ENCODE measurements around the gene MOB4. TPM values are rescaled to one million over a fixed set of nuclear protein-coding genes. Genes with fewer than 3 reads are reported as not detected.
A peak's percentile ranks its signal among the peaks of the same experiment; 100 is the strongest.
"Not testable (repeated sequence)": the region's sequence is repeated elsewhere in the genome, so short reads cannot be mapped to it uniquely, and the experiment has no call there.

The MOB4 gene
- total RNA-seq, 1 donor from 2014 or later, result 41.4 TPM

GRCh38 chr2:197538412-197538811 lies 22.5 kb downstream of the MOB4 start:
- H3K27me3 Mint-ChIP-seq, result no peaks in the 10 kb centered on the region
- DNase-seq (ENCODE audit: low spot score, unreplicated experiment), result no peak
- no peaks in the 10 kb centered on the region for H3K9me3 Mint-ChIP-seq (ENCODE audit: low read depth)
- H3K4me1 Mint-ChIP-seq (ENCODE audit: low read depth), result no peaks in the 10 kb centered on the region
- H3K4me3 Mint-ChIP-seq (ENCODE audit: low read depth), result no peak overlapping the region
- H3K36me3 Mint-ChIP-seq (ENCODE audit: insufficient read depth), result peaks cover 39% of the 10 kb centered on the region
- peak overlapping the region; percentile 16 for H3K27ac Mint-ChIP-seq
- no peak for TF ChIP-seq CTCF (IDR thresholded peaks at IDR 0.05; ENCODE audit: unreplicated experiment)

GRCh38 chr2:197539734-197540133 lies 23.9 kb downstream of the MOB4 start:
- no peak for DNase-seq (ENCODE audit: low spot score, unreplicated experiment)
- Mint-ChIP-seq H3K4me3 (ENCODE audit: low read depth) (no peak overlapping the region), H3K4me1 (ENCODE audit: low read depth) (no peaks in the 10 kb centered on the region), H3K27me3 (no peaks in the 10 kb centered on the region), H3K36me3 (ENCODE audit: insufficient read depth) (peaks cover 38% of the 10 kb centered on the region), H3K27ac (no peak overlapping the region), H3K9me3 (ENCODE audit: low read depth) (no peaks in the 10 kb centered on the region)
- no peak for TF ChIP-seq CTCF (IDR thresholded peaks at IDR 0.05; ENCODE audit: unreplicated experiment)

GRCh38 chr2:197543206-197543605 lies 27.3 kb downstream of the MOB4 start:
- TF ChIP-seq CTCF (IDR thresholded peaks at IDR 0.05; ENCODE audit: unreplicated experiment), result no peak
- no peaks in the 10 kb centered on the region for H3K9me3 Mint-ChIP-seq (ENCODE audit: low read depth)
- H3K27ac Mint-ChIP-seq, result no peak overlapping the region
- no peaks in the 10 kb centered on the region for H3K27me3 Mint-ChIP-seq
- H3K4me1 Mint-ChIP-seq (ENCODE audit: low read depth), result no peaks in the 10 kb centered on the region
- no peak overlapping the region for H3K4me3 Mint-ChIP-seq (ENCODE audit: low read depth)
- no peak for DNase-seq (ENCODE audit: low spot score, unreplicated experiment)
- H3K36me3 Mint-ChIP-seq (ENCODE audit: insufficient read depth), result peaks cover 36% of the 10 kb centered on the region

GRCh38 chr2:197547163-197547900 lies 31.5 kb downstream of the MOB4 start:
- no peak overlapping the region for H3K4me3 Mint-ChIP-seq (ENCODE audit: low read depth)
- H3K27ac Mint-ChIP-seq, result no peak overlapping the region
- no peak for DNase-seq (ENCODE audit: low spot score, unreplicated experiment)
- no peaks in the 10 kb centered on the region for H3K4me1 Mint-ChIP-seq (ENCODE audit: low read depth)
- no peak for TF ChIP-seq CTCF (IDR thresholded peaks at IDR 0.05; ENCODE audit: unreplicated experiment)
- H3K9me3 Mint-ChIP-seq (ENCODE audit: low read depth), result no peaks in the 10 kb centered on the region
- peaks cover 23% of the 10 kb centered on the region for H3K36me3 Mint-ChIP-seq (ENCODE audit: insufficient read depth)
- no peaks in the 10 kb centered on the region for H3K27me3 Mint-ChIP-seq

- Mint-ChIP-seq H3K36me3 (ENCODE audit: insufficient read depth) (peaks cover 22% of the 10 kb centered on the region), H3K27me3 (no peaks in the 10 kb centered on the region), H3K4me1 (ENCODE audit: low read depth) (no peaks in the 10 kb centered on the region), H3K27ac (no peak overlapping the region), H3K9me3 (ENCODE audit: low read depth) (no peaks in the 10 kb centered on the region), H3K4me3 (ENCODE audit: low read depth) (no peak overlapping the region)
- no peak for TF ChIP-seq CTCF (IDR thresholded peaks at IDR 0.05; ENCODE audit: unreplicated experiment)
- DNase-seq (ENCODE audit: low spot score, unreplicated experiment), result no peak
These were observed 32.7 kb downstream of the MOB4 start for GRCh38 chr2:197548582-197548981.

GRCh38 chr2:197551260-197551659 lies 35.4 kb downstream of the MOB4 start:
- not testable (repeated sequence) for DNase-seq (ENCODE audit: low spot score, unreplicated experiment); H3K4me3 Mint-ChIP-seq (ENCODE audit: low read depth); H3K27me3 Mint-ChIP-seq; H3K9me3 Mint-ChIP-seq (ENCODE audit: low read depth); H3K4me1 Mint-ChIP-seq (ENCODE audit: low read depth); H3K27ac Mint-ChIP-seq
- H3K36me3 Mint-ChIP-seq (ENCODE audit: insufficient read depth), result peaks cover 21% of the 10 kb centered on the region

Measured in progenitor cell of endocrine pancreas (in vitro differentiated cells).